IMR-90 (cell line): ENCODE data around the gene ADPRHL1. TPM values are rescaled to one million over a fixed set of nuclear protein-coding genes. Genes with fewer than 3 reads are reported as not detected.

ENCODE experiments used
- ATAC-seq: fragments of 200-7000 bp; cut with Tn5 transposase; 2 replicates; pipeline ENCODE4 v1.9.1; 2020; ENCODE audit warnings: low read depth, mild to moderate bottlenecking, moderate library complexity
- BruUV-seq: library from RNA; stranded (reverse); fragments of 400-500 nt; replicated peaks from 2 replicates; lab custom pipeline; 2021; lab: Mats Ljungman, UMichigan
- CTCF ChIA-PET: fragments of 300-600 bp; formaldehyde crosslinking; extraction: SDS; loops from one replicate; lab custom pipeline; 2021; ENCODE audit warnings: antibody characterized with exemption; lab: Yijun Ruan, JAX
- POLR2A ChIA-PET: fragments of 300-600 bp; sonication (Branson Sonifier 250); formaldehyde crosslinking; loops from one replicate; lab custom pipeline; 2022; ENCODE audit warnings: antibody characterized with exemption; ENCODE audit not compliant: unreplicated experiment; lab: Charles Lee
- DNase-seq: peaks from one replicate; pipeline ENCODE4 v3.0.0; 2013
- H2AFZ ChIP-seq: replicated peaks from 2 replicates; pipeline ENCODE3; 2013; ENCODE audit warnings: low read length, mild to moderate bottlenecking; ENCODE audit not compliant: poor library complexity
- H2AK5ac ChIP-seq: 2 replicates; pipeline ENCODE4 v1.6.1; 2013; ENCODE audit warnings: low read depth, low read length, inconsistent platforms
- H2AK9ac ChIP-seq: replicated peaks from 2 replicates; pipeline ENCODE3; 2013; ENCODE audit warnings: mild to moderate bottlenecking, low read depth, low read length, moderate library complexity; ENCODE audit not compliant: poor library complexity
- H2BK120ac ChIP-seq: 2 replicates; pipeline ENCODE4 v1.6.1; 2013; ENCODE audit warnings: low read depth, low read length, inconsistent platforms
- H2BK15ac ChIP-seq: 3 replicates; pipeline ENCODE4 v1.6.1; 2013; ENCODE audit warnings: low read depth, low read length, inconsistent platforms
- H2BK20ac ChIP-seq: 2 replicates; pipeline ENCODE4 v1.6.1; 2013; ENCODE audit warnings: low read depth, mild to moderate bottlenecking, inconsistent platforms, low read length, moderate library complexity
- H2BK5ac ChIP-seq: 2 replicates; pipeline ENCODE4 v1.6.1; 2013; ENCODE audit warnings: mild to moderate bottlenecking, low read depth, low read length, inconsistent platforms; ENCODE audit not compliant: poor library complexity, severe bottlenecking
- H3K14ac ChIP-seq: replicated peaks from 2 replicates; pipeline ENCODE4 v1.6.1; 2013; ENCODE audit warnings: low read depth, low read length, inconsistent platforms
- H3K18ac ChIP-seq: 2 replicates; pipeline ENCODE4 v1.6.1; 2013; ENCODE audit warnings: low read depth, low read length, control low read depth
- H3K23ac ChIP-seq: 2 replicates; pipeline ENCODE4 v1.6.1; 2013; ENCODE audit warnings: low read depth, low read length, inconsistent platforms
- H3K27ac ChIP-seq: 2 replicates; pipeline ENCODE4 v1.5.1; 2013; ENCODE audit warnings: mild to moderate bottlenecking, control low read depth, low read length; ENCODE audit not compliant: insufficient read depth
- H3K27me3 ChIP-seq: 2 replicates; pipeline ENCODE4 v1.6.1; 2013; ENCODE audit warnings: low read length; ENCODE audit not compliant: control insufficient read depth, insufficient read depth
- H3K36me3 ChIP-seq: 2 replicates; pipeline ENCODE4 v1.6.1; 2013; ENCODE audit warnings: low read length, mixed read lengths; ENCODE audit not compliant: control insufficient read depth, insufficient read depth
- H3K4ac ChIP-seq: 2 replicates; pipeline ENCODE4 v1.6.1; 2013; ENCODE audit warnings: low read depth, low read length, inconsistent platforms
- H3K4me1 ChIP-seq: 2 replicates; pipeline ENCODE4 v1.6.1; 2013; ENCODE audit warnings: low read length, mixed read lengths; ENCODE audit not compliant: control insufficient read depth, insufficient read depth
- H3K4me2 ChIP-seq: 2 replicates; pipeline ENCODE4 v1.6.1; 2013; ENCODE audit warnings: low read depth, mild to moderate bottlenecking, control low read depth, low read length, moderate library complexity
- H3K4me3 ChIP-seq: 2 replicates; pipeline ENCODE4 v1.5.1; 2013; ENCODE audit warnings: low read depth, mild to moderate bottlenecking, control low read depth, low read length, moderate library complexity; ENCODE audit not compliant: insufficient read depth
- H3K56ac ChIP-seq: 2 replicates; pipeline ENCODE4 v1.6.1; 2013; ENCODE audit warnings: low read length, inconsistent platforms; ENCODE audit not compliant: insufficient read depth; ENCODE audit errors: extremely low read depth
- H3K79me1 ChIP-seq, 2 experiments: 2 replicates each; pipeline ENCODE4 v1.6.1; 2013; ENCODE audit warnings: low read length in 2 of 2, inconsistent platforms in 1 of 2, low read depth in 1 of 2
- H3K9ac ChIP-seq: 2 replicates; pipeline ENCODE4 v1.6.1; 2013; ENCODE audit warnings: low read depth, low read length, control low read depth
- H3K9me1 ChIP-seq: 2 replicates; pipeline ENCODE4 v1.6.1; 2013; ENCODE audit warnings: low read length, inconsistent platforms; ENCODE audit not compliant: insufficient read depth
- H3K9me3 ChIP-seq: 2 replicates; pipeline ENCODE4 v1.6.1; 2013; ENCODE audit warnings: low read length; ENCODE audit not compliant: control insufficient read depth, insufficient read depth
- H4K20me1 ChIP-seq: 2 replicates; pipeline ENCODE4 v1.6.1; 2013; ENCODE audit warnings: low read length, inconsistent platforms; ENCODE audit not compliant: insufficient read depth
- H4K5ac ChIP-seq: 2 replicates; pipeline ENCODE4 v1.6.1; 2013; ENCODE audit warnings: mild to moderate bottlenecking, low read depth, low read length, control low read depth
- H4K8ac ChIP-seq, 2 experiments: 2 replicates each; pipeline ENCODE4 v1.6.1; 2013; ENCODE audit warnings: low read depth in 2 of 2, low read length in 2 of 2, control low read depth in 1 of 2, inconsistent platforms in 1 of 2
- H4K91ac ChIP-seq: 2 replicates; pipeline ENCODE4 v1.6.1; 2013; ENCODE audit warnings: low read depth, low read length, inconsistent platforms; ENCODE audit not compliant: insufficient read depth
- BHLHE40 ChIP-seq: fragments of 150-350 bp; IDR thresholded peaks from 2 replicates; pipeline ENCODE4 v1.6.1; 2016; ENCODE audit warnings: mild to moderate bottlenecking, low read depth, low read length
- CEBPB ChIP-seq: IDR thresholded peaks from 2 replicates; pipeline ENCODE4 v1.6.1; 2012; ENCODE audit warnings: low read depth, low read length, improper control_type of control experiment
- CHD1 ChIP-seq: IDR thresholded peaks from 2 replicates; pipeline ENCODE4 v1.6.1; 2012; ENCODE audit warnings: low read depth, low read length, improper control_type of control experiment
- FOS ChIP-seq: fragments of 150-350 bp; IDR thresholded peaks from 2 replicates; pipeline ENCODE4 v1.6.1; 2016; ENCODE audit warnings: low read depth, low read length
- MAZ ChIP-seq: IDR thresholded peaks from 2 replicates; pipeline ENCODE4 v1.6.1; 2012; ENCODE audit warnings: low read depth, mild to moderate bottlenecking, low read length, improper control_type of control experiment, moderate library complexity, borderline replicate concordance
- NFE2L2 ChIP-seq: fragments of 150-350 bp; IDR thresholded peaks from 2 replicates; pipeline ENCODE4 v1.6.1; 2016; ENCODE audit warnings: low read depth, mild to moderate bottlenecking, low read length
- RAD21 ChIP-seq: IDR thresholded peaks from 2 replicates; pipeline ENCODE4 v1.6.1; 2012; ENCODE audit warnings: low read length, improper control_type of control experiment
- SMC3 ChIP-seq: fragments of 150-350 bp; IDR thresholded peaks from 2 replicates; pipeline ENCODE4 v1.6.1; 2016; ENCODE audit warnings: low read depth, mild to moderate bottlenecking, antibody characterized with exemption, low read length, moderate library complexity
- WGBS, 2 experiments: methylation state at CpG; one replicate each; pipeline versions ENCODE4 v1.1.5 to v1.1.7; 2013; ENCODE audit warnings: missing lambda C conversion rate in 2 of 2; ENCODE audit not compliant: insufficient read length in 1 of 2; ENCODE audit errors: extremely low coverage in 2 of 2; 5-methylcytosine and 5-hydroxymethylcytosine counted together
- dilution Hi-C: fragments of 300-500 bp; cut with HindIII; formaldehyde crosslinking; loops from one replicate; pipeline ENCODE4 v1.14.3; 2018; ENCODE audit warnings: low sequenced_read_pairs; ENCODE audit not compliant: unreplicated experiment
- in situ Hi-C: fragments of 300-500 bp; cut with MboI; formaldehyde crosslinking; loops from 3 replicates; pipeline ENCODE4 v1.14.3; 2019; ENCODE audit warnings: low sequenced_read_pairs, inconsistent platforms, mixed read lengths
- intact Hi-C: fragments of 100-400 bp; cut with micrococcal nuclease; formaldehyde crosslinking; loops from 2 replicates; pipeline ENCODE4 v1.10.0; 2022
- polyA plus RNA-seq, 3 experiments: library from polyadenylated mRNA; depleted of rRNA; stranded (reverse); fragments of >200 nt; gene quantifications; 2 replicates each; pipeline ENCODE4 v1.2.3, GENCODE V29; 2012; ENCODE audit warnings: low replicate concordance in 1 of 3
- total RNA-seq: library from RNA; depleted of rRNA; stranded (reverse); fragments of >200 nt; gene quantifications from 2 replicates; pipeline ENCODE4 v1.2.3, GENCODE V29; 2012

The ADPRHL1 gene
- total and polyA plus RNA-seq, 2 of the 4 experiments (the other 2 are of a cell fraction), result 0.36 to 0.67 TPM

GRCh38 chr13:113422807-113423519 lies 30.3 kb downstream of the ADPRHL1 start:
- H2AK9ac ChIP-seq, result no peak overlapping the region
- no peak overlapping the region for H2AK5ac ChIP-seq
- no peak overlapping the region for H4K8ac ChIP-seq
- TF ChIP-seq FOS (no peak), BHLHE40 (no peak), SMC3 (no peak), MAZ (no peak), RAD21 (no peak), CEBPB (no peak), NFE2L2 (no peak), CHD1 (no peak)
- H3K4me2 ChIP-seq, result no peak overlapping the region
- CTCF ChIA-PET, result no interaction called here
- peaks cover 7% of the 10 kb centered on the region; the same call in 1 of the 2 replicates for H3K4me1 ChIP-seq
- in situ Hi-C loops (no loop called here), intact Hi-C loops (no loop called here), dilution Hi-C loops (no loop called here)
- H3K18ac ChIP-seq, result no peak overlapping the region
- 79% methylated on average over 10 of the region's 26 CpGs; no CpG with 5 or more reads in 1 of the 2 experiments for WGBS, 2 experiments
- H3K4me3 ChIP-seq, result no peak overlapping the region
- no peak overlapping the region for H3K56ac ChIP-seq
- BruUV-seq, result no TSS peak
- ATAC-seq, result no peak
- H2AFZ ChIP-seq, result no peak overlapping the region
- H3K36me3 ChIP-seq, result no peaks in the 10 kb centered on the region
- no peak overlapping the region for H3K27ac ChIP-seq
- POLR2A ChIA-PET, result no interaction called here
- no peak for DNase-seq
- H3K14ac ChIP-seq, result no peak overlapping the region
- H3K9ac ChIP-seq, result no peak overlapping the region
- no peak overlapping the region for H2BK15ac ChIP-seq
- no peak overlapping the region for H2BK20ac ChIP-seq
- no peak overlapping the region for H2BK5ac ChIP-seq
- no peaks in the 10 kb centered on the region for H3K79me1 ChIP-seq
- H2BK120ac ChIP-seq, result no peak overlapping the region
- H4K20me1 ChIP-seq, result no peaks in the 10 kb centered on the region
- H4K91ac ChIP-seq, result no peak overlapping the region
- H3K4ac ChIP-seq, result no peak overlapping the region
- H3K27me3 ChIP-seq, result peaks cover 3% of the 10 kb centered on the region; the same call in 1 of the 2 replicates
- H3K9me3 ChIP-seq, result no peaks in the 10 kb centered on the region
- no peaks in the 10 kb centered on the region for H3K9me1 ChIP-seq
- no peak overlapping the region for H4K5ac ChIP-seq
- no peak overlapping the region for H3K23ac ChIP-seq
